GM18507 (cell line): Measurements from ENCODE around the gene SPI1.
"Not testable (repeated sequence)": the region's sequence is repeated elsewhere in the genome, so short reads cannot be mapped to it uniquely, and the experiment has no call there.

Source experiments
- DNase-seq: peaks from one replicate; pipeline ENCODE4 v3.0.0; 2011; ENCODE audit warnings: low read depth; ENCODE audit not compliant: insufficient read length; ENCODE audit errors: extremely low spot score
- FAIRE-seq: peaks from 2 replicates; lab custom pipeline; 2011; peaks lifted over from hg19 to GRCh38; lab: Jason Lieb, UNC

Gene SPI1

DNA sequence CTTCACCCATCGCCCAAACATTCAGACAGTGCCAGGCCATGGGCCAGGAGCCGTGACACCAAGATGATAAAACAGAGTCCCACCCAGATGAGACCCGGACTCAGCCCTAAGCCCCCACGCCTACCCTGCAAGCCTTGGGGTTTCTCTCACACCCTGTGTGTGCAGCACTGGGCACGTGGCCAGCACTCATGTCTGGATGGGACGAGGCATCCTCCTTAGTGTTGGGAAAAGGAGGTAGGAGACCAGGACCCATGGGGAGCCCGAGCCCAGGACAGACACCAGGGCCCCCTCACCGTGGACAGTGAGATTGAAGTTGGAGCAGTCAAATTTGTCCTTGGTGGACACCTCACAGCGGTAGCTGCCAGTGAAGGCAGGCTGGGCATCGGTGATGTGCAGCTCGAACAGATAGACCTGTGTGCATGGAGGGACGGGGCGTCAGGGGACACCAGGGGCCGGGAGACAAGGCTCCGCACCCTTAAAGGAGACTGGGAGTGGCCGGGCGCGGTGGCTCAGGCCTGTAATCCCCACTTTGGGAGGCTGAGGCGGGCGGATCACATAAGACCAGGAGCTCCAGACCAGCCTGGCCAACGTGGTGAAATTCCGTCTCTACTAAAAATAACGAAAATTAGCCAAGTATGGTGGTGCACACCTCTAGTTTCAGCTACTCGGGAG, 30.1 kb downstream of the SPI1 start:
- no peak for DNase-seq
- FAIRE-seq: no peak

DNA sequence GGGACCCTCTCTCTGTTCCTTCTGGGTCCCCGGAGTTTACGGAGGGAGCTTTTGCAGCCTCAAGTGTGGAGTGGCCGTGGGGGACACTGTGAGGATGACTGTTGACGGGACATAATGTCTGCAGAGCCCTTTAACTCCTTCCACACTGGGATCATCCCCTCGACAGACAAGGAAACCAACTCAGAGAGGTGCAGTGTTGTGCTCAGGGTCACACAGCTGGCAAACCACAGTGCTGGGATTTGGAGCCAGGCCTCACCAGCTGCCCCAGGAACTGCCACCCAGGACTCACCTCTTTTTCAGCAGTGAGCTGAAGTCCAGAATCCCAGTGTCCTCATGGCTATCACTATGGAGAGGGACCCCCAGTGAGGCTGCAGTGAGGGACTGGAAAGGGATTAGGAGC, 31.2 kb downstream of the SPI1 start:
- FAIRE-seq: no peak
- DNase-seq: no peak

DNA sequence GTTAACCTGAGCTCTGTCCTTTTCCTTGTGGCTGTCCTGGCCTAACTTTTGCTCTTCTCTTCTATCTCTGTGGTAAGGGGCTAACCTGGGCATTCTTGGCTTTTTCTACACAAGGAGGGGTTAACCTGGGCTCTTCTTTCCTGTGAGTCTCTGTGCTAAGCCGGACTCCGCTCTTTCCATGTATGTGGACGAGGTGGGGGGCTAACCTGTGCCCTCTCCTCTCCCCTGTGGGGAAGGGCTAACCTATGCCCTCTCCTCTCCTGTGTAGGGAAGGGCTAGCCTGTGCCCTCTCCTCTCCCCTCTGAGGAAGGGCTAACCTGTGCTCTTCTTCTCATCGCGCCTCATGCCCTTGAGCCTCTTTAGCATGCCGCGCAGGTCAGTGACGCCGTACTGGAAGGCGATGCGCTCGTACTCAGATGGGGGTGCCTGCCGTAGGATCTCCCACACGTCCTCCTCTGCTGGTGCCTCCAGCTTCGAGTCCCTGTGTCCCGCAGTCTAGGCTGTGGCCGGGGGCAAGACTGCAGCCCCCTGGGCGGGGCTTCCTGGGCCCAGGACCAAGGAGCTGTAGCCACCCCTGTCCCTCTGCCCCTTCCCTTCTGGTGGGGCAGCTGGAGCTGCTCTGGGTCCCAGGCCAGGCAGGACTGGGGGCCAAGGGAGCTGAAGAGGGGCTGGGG, 32.3 kb downstream of the SPI1 start:
- FAIRE-seq (no peak), DNase-seq (no peak)

DNA sequence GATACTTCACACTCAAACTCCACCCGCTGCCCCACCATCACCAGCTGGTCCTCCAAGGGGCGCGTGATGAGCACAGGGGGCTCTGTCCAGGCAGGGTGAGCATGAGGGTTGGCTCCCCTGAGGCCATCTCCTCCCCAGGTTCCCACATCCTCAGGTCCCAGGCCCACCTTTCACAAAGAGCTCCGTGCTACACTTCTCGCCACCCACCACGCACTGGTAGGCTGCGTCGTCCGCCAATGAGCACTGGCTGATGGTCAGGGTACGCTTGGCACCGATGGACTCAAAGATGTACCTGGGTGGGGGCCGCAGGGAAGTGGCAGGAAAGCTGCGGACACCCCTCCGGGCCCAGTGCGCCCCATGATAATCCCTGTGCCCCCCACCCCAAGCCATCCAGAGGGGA, 35.5 kb downstream of the SPI1 start:
- FAIRE-seq: no peak
- no peak for DNase-seq

DNA sequence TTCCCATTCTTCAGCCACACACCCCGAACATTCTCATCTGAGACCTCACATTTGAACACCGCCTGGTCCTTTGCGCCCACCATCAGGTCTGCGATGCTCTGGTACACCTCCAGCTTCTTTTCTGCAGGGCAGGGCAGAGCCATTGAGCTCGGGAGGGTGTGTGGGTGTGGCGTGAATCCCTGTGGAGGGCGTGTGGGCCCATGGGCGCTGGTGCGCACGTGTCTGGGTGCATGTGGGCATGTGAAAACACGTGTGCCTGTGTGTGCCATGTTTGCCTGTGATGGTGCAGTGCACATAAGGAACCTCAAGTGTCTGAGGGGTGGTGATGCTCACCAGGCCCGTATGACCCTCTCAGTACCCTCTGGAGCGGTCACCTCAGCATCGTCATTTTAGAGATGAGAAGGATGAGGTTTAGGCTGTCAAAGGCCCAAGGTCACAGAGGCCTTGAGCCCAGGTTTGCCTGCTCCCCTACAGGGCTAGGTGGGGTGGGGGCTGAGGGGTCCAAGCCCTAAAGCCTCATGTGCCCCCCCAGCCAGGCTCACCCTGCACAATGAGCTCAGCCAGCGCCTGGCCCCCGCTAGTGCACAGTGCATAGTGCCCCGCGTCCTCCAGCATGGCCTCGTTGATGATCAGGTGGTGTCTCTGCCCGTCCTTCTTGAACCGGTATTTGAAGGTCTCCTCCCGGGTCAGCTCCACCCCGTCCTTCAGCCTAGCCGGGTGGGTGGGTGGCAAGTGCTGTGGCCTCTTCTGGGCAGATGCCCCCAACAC, 36.1 kb downstream of the SPI1 start:
- DNase-seq: no peak
- no peak for FAIRE-seq

DNA sequence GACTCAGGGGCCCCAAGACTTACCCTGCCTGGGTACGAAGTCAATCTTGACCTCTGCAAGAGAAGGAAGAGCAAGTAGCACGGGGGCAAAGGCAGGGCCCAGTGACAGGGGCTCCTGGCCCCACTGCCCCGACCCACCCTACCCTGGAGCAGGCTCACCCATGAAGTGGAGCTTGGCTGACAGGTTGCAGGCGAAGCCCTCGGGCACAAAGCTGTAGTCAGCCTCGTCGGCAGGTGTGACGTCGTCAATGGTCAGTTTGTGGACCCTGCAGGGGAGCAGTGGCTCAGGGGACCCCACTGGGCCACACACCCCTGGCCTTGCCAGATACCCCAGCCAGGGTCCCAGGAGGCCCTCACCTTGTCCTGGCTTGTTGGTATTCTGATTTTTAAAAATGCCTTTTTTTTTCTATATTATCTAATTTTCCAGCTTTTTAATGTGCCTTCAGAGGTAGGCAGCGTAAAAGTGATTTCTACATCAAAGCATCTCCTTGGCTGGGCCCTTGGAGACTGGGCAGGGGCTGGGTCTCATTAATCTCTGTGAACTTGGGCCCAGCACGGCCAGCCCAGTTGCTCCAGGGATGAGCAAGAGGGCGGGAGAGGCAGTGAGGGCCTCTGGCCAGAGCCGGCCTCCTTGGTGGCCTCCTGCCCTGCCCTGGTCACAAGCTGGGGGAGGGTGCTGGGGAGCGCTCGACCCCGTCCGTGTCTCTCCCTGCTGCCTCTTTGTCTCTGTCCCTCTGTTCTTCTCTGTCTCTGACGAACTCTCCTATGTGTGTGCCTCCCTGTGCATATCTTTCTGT, 37.2 kb downstream of the SPI1 start:
- DNase-seq (no peak), FAIRE-seq (no peak)

DNA sequence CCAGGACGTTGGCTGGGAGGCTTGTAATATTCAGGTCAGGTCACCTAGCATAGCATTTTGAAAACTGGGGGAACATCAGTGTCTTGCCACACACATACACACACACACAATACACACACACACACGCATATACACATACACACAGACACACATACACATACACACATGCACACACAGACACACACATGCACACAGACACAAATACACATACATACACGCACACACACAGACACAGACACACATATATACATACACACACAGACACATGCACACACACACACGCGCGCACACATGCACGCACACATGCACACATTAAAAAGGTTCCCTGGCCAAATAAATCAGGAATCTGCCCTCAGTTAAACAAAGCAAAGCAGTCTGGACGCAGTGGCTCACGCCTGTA, 38.3 kb downstream of the SPI1 start:
- FAIRE-seq: no peak

DNA sequence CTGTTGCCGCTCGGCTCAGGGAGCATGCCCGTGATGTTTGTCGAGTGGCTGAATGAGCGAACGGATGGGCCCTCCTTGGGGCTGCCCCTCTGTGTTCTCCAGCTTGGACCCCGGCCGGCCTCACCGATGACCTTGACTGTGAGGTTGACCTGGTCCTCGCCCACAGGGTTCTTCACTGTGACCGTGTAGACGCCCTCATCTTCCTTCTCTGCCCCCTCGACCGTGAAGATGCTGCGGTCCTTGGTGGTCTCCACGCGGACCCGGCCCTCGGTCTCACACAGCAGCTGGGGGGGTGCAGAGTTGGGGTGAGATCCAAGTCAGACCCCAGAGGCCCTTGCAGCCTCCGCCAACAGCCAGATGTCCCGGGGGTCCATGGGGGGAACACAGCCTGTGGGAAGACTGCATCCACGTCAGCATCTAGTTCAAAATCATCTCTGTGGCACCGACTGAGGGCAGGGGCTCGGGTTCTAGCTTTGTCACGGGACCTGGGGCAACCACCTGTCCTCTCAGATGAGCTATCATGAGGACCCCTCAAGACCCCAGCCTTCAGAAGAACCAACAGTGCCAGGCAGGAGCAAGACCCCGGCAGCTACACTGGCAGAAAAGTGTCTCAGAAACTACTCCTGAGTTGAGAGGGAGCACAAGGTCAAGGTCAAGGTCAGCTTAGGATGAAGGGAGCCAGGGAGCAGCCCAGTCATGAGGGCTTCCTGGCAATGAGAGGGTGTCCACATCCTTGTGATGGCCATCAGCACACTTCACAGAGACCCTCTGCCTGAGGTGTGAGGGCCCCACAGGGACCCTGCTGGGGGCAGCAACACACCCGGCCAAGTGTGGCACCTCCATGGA, 39.7 kb downstream of the SPI1 start:
- FAIRE-seq: no peak
- DNase-seq: no peak

More for the DNA sequence above, 38.3 kb downstream of the SPI1 start:
- no peak for DNase-seq

DNA sequence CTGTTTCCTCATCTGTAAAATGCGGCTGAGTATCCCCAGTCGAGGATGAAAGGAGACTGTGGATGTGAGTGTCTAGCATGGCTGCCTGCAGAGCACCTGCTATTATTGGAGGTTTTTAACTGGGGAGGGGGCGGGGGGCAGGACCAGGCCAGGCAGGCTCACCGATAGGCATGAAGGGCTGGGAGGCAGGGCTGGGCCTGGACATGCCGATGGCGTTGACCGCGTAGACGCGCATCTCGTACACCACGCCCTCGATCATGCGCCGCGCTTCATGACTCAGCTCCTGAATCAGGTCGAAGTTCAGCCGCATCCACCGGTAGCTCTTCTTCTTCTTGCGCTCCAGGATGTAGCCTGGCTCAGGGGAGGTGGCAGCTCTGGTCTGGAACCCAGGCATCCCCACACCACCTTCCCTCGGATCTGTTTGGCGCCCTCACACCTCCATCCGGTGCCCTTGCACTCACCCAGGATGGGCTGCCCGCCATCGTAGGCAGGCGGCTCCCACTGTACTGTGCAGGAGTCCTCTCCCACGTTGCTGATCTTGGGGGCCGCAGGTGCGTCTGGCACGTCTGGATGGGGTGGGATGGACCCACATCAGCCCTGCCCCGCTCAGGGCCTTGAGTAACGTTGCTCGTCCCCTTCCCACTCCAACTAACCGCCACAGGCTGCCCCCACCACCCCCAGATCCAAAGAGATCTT, 41.0 kb downstream of the SPI1 start:
- DNase-seq (no peak), FAIRE-seq (no peak)

DNA sequence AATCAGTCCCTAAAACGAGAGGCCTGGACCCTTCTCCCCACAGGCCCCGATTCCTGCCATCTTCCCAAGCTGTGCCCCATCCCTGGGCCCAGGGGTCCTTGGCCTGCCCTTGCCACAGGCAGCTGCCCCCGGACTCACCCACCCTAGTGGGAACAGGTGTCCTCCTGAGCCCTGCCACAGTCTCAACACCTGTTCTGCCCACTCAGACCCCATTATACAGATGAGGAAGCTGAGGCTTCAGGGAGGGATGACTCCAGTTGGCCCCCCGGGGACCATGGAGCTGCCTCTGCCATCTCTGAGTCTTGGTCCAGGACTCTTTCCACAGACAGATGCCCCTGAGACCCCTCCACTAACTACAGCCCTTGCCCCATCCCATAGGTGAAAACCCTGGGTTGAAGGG, 41.8 kb downstream of the SPI1 start:
- DNase-seq (no peak), FAIRE-seq (no peak)

DNA sequence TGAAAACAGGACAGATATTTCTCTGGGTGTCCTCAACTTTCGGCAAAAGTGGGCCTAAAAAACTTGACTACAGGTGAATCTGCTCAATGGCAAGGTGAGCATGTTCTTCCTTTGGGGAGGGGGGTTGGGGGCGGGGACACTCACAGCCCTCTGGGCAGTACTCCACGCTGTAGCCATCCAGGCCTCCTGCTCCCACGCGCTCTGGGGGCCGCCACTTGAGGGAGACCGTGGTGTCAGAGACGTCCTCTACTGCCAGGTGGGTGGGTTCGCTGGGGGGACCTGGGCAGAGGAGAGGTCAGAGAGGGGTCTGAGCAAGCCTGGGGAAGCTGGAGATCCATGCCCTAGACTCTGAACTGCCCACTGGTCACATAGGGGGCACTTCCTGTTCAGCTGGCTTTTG, 42.6 kb downstream of the SPI1 start:
- DNase-seq (no peak), FAIRE-seq (no peak)

DNA sequence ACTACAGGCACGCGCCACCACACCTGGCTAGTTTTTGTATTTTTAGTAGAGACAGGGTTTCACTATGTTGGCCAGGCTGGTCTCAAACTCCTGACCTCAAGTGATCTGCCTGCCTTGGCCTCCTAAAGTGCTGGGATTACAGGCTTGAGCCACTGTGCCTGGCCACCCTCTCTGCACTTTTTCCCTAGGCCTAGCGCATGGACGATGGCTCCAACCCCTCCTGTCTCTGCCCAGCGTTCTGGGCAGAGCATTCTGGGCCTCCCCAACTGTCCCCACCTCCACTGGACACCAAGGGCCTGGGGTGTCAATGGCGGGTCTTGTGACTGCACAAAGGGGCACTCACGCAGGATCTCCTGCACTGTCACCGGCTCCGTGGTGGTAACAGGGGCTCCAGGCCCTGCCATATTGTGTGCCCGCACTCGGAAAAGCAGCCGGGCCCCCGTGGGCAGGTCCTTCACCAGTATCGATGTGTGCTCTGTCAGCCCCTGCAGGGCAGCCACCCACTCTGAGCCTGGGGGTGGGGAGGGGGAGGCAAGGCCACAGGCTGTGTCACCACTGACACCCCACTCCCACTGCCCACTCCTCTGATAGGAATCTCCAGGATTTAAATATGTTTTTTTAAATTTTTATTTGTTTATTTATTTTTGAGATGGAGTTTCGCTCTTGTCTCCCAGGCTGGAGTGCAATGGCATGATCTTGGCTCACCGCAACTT, 43.5 kb downstream of the SPI1 start:
- not testable (repeated sequence) for DNase-seq, FAIRE-seq

DNA sequence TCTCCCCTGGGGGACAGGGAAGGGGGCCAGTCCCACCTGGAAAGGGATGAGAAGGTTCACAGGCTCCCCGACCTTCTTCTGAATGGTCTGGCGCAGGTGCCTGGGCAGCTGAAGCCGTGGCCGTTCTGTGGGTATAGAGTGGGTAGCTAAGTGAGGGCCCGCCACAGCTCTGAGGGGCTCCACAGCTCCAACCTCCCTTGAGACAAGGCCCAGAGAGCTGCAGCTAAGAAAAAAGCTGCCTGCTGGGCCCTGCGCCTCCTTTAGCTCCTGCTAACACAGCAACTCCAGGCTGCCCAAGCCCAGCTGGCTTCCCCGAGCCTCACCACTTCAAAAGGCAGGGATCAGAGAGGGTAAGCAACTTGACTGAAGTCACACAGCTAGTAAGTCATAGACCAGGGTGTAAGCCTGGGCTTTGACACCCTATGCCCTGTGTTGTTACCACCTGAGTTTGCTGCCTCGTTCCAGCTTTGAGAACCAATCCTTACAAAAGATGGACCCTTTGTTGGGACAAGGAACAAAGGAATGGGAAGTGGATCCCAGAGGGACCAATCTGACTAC, 44.4 kb downstream of the SPI1 start:
- DNase-seq: no peak
- FAIRE-seq: no peak

DNA sequence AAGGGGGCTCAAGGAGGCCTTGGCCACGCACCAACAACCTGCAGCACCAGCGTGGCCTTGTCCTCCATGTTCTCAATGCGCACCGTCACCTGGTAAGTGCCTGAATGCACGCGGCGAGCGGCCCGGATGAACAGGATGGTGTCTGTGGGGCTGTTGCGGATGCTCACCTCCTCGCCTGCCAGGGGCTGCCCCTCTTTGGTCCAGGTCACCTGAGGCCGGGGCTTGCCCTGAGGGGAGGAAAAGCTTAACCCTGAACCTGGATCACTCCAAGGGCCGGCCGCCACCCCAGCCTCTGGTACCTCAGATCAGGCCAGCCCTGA, 44.9 kb downstream of the SPI1 start:
- DNase-seq (no peak), FAIRE-seq (no peak)

DNA sequence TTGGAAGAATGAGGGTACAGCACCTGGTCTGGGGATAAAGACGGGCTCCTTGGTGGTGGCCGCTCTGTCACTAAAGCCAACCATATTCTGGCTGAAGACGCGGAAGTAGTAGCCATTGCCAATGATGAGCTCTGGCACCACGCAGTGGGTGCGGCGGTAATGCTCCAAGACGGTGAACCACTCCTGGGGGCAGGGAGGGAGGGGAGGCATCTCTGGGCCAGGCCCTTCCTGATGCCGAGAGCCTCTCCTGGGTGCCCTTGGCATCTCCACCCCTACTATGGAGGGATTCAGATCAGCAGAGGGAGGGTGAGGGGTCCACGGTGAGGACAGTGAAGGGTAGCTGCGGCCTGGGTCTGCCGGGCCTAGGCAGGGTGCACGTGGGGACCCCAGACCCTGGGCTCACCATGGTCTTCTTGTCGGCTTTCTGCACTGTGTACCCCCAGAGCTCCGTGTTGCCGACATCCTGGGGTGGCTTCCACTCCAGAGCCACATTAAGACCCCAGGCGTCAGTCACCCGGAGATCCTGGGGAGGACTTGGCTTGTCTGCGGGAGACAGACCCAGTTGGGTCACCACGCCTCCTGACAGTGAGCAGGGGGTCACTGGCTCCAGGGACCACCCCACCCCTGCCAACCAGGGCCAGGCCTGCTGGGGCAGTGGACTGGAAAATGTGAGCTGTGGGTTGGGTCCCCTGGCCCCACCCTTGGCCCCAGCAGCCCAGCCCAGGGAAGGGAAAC, 45.4 kb downstream of the SPI1 start:
- DNase-seq (no peak), FAIRE-seq (no peak)

DNA sequence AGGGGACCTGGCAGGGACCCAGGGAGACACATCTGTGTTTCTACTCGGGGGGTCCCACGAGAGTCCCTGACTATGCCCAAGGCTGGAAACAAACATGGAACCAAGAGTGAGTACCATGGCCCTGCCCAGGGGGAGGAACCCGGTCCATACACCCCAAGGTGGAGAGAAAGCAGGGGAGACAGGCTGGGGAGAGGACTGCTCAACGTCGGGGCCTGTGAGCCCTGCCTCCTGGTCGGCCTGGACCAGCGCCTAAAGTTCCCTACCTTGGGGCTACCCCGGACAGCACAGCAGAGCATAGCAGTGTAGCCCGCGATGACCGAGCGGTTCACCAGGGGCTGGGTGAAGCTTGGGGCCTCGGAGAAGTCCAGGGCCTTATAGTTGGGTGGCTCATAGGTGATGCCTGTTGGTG, 46.0 kb downstream of the SPI1 start:
- no peak for FAIRE-seq

More for the DNA sequence above, 46.0 kb downstream of the SPI1 start:
- no peak for DNase-seq
